Testis (tissue), 2 donors: Measurements from ENCODE around the gene SYNE2.

Source experiments
- CTCF ChIP-seq, 3 experiments: fragments of 450-650 bp in 2 of 3; fragments of 200-600 bp in 1 of 3; sonication (generic) in 1 of 3; IDR thresholded peaks; one replicate each; pipeline ENCODE4 v1.5.1; 2016 to 2019; ENCODE audit warnings: antibody characterized with exemption in 3 of 3, mild to moderate bottlenecking in 2 of 3, moderate library complexity in 1 of 3
- POLR2A ChIP-seq: fragments of 450-650 bp; IDR thresholded peaks from one replicate; pipeline ENCODE4 v1.6.1; 2017; ENCODE audit warnings: antibody characterized with exemption, mild to moderate bottlenecking, moderate library complexity

GRCh38 chr14:63881926-63882325 is 29.1 kb downstream of the SYNE2 start:
- TF ChIP-seq POLR2A (no peak), CTCF (IDR thresholded peaks at IDR 0.05) (no peak)
